BJ (cell line): Measurements from ENCODE around the gene TEKT5. TPM values are rescaled to one million over a fixed set of nuclear protein-coding genes. Genes with fewer than 3 reads are reported as not detected.

ENCODE experiments used
- CTCF ChIA-PET: fragments of 350-600 bp; formaldehyde crosslinking; extraction: SDS; loops from one replicate; lab custom pipeline; 2021; ENCODE audit warnings: antibody characterized with exemption, inconsistent platforms; lab: Yijun Ruan, JAX
- POLR2A ChIA-PET: fragments of 300-600 bp; sonication (Branson Sonifier 250); formaldehyde crosslinking; extraction: SDS; loops from one replicate; lab custom pipeline; 2021; ENCODE audit warnings: antibody characterized with exemption; lab: Charles Lee
- DNase-seq: peaks from one replicate; pipeline ENCODE4 v3.0.0-alpha.2; 2011; ENCODE audit warnings: low read depth
- H3K27me3 ChIP-seq: 2 replicates; pipeline ENCODE4 v1.6.0; 2011; ENCODE audit warnings: low read length; ENCODE audit not compliant: control insufficient read depth, insufficient read depth
- H3K36me3 ChIP-seq: 2 replicates; pipeline ENCODE4 v1.5.1; 2011; ENCODE audit warnings: low read length; ENCODE audit not compliant: control insufficient read depth, insufficient read depth
- H3K4me3 ChIP-seq: 2 replicates; pipeline ENCODE4 v1.5.1; 2011; ENCODE audit warnings: low read depth, mild to moderate bottlenecking, control low read depth, low read length
- polyA plus RNA-seq: library from polyadenylated mRNA; depleted of rRNA; stranded (reverse); fragments of >200 nt; gene quantifications from 2 replicates; pipeline ENCODE4 v1.2.3, GENCODE V29; 2011
- TF ChIP-seq, protein P1 (sequence below): IDR thresholded peaks from 2 replicates; pipeline ENCODE4 v1.5.1; 2011; ENCODE audit warnings: low read depth, mild to moderate bottlenecking, control low read depth, inconsistent platforms, low read length, moderate library complexity; ENCODE audit not compliant: insufficient read depth

TEKT5 gene
- polyA plus RNA-seq, 1 experiment, result not detected

DNA sequence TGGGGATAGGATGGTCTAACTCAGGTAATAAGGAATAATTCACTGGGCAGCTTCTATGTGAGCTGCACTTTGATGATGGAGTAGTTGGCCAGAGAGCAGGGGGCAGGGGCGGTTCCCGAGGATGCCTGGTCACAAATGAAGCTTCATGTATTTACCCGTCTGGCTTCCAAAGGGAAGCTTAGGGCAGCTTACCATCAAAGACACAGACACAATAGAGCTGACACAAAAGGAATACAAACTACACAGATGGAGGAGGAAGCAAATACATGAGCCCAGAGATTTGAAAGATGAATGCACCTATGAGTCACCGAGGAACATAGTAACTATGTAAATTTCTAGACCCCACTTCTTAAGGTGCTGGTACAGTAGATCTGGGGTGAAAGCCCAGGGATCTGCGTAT, 105.6 kb downstream of the TEKT5 start:
- no peak overlapping the region for H3K4me3 ChIP-seq
- TF ChIP-seq, protein P1, sequence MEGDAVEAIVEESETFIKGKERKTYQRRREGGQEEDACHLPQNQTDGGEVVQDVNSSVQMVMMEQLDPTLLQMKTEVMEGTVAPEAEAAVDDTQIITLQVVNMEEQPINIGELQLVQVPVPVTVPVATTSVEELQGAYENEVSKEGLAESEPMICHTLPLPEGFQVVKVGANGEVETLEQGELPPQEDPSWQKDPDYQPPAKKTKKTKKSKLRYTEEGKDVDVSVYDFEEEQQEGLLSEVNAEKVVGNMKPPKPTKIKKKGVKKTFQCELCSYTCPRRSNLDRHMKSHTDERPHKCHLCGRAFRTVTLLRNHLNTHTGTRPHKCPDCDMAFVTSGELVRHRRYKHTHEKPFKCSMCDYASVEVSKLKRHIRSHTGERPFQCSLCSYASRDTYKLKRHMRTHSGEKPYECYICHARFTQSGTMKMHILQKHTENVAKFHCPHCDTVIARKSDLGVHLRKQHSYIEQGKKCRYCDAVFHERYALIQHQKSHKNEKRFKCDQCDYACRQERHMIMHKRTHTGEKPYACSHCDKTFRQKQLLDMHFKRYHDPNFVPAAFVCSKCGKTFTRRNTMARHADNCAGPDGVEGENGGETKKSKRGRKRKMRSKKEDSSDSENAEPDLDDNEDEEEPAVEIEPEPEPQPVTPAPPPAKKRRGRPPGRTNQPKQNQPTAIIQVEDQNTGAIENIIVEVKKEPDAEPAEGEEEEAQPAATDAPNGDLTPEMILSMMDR, result no peak
- ChIA-PET POLR2A (no interaction called here), CTCF (interaction anchor here (0.6 to 1.6 kb wide), 4 partner anchors 9 to 36 kb away, joined by 3 read pairs; partner anchors contain the start of gene EMP2)
- 0 out of 2 replicates have a peak, but pooled peaks cover 2% of the 10 kb centered on the region for H3K27me3 ChIP-seq
- DNase-seq, result no peak
- H3K36me3 ChIP-seq, result no peaks in the 10 kb centered on the region

DNA sequence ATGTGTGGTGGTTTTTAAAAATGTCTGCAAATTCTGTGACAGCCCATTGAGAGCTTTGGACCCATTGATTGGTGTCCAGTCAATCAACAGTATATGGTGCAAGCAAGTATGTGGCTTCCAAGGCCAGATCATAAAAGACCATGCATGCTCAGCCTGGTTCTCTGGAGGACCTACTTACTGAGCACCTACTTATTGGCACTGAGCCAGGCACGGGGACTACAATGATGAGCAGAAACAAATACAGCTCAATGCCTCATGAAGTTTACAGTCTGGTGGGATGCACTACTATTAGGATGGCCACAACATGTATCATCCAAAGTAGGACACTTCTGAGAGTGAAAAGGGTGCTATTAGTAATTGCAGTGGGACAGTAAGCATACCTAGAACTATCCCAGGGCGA, 107.1 kb downstream of the TEKT5 start:
- Histone ChIP-seq H3K4me3 (no peak overlapping the region), H3K27me3 (no peaks in the 10 kb centered on the region), H3K36me3 (no peaks in the 10 kb centered on the region)
- ChIA-PET CTCF (interaction anchor here (0.6 kb wide), 1 partner anchor 1642 kb away, joined by 3 read pairs; no protein-coding TSS in a partner anchor), POLR2A (no interaction called here)
- TF ChIP-seq, protein P1, result no peak
- no peak for DNase-seq

DNA sequence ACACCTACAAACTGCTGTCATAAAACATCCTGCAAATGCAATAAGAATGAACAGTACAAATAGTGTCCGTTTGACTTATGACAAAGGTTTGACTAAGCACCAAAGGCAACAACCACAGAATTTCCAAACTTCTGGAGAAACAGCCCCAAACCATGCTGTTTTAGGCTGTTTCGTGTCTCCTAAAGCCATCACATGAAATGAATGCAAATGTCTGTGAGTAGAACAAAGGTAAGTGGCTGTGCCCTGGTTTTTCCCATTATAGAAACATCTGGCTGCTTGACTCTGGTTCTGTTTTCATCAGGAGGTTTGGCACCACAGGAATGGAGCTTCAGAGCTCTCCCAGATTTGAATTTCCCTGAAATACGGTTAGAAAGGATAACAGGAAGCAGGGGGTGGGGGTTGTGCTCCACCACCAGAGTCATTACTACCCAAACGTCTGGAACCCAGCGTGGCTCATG, 109.7 kb downstream of the TEKT5 start:
- H3K36me3 ChIP-seq, result no peaks in the 10 kb centered on the region
- ChIA-PET CTCF (interaction anchor here (0.6 to 1.6 kb wide), 2 partner anchors 11 to 139 kb away, joined by 3 read pairs; no protein-coding TSS in a partner anchor), POLR2A (interaction anchor here (0.6 kb wide), 1 partner anchor 55 kb away, joined by 3 read pairs; no protein-coding TSS in a partner anchor)
- no peak overlapping the region for H3K4me3 ChIP-seq
- no peak for DNase-seq
- H3K27me3 ChIP-seq, result no peaks in the 10 kb centered on the region
- TF ChIP-seq, protein P1, result no peak

DNA sequence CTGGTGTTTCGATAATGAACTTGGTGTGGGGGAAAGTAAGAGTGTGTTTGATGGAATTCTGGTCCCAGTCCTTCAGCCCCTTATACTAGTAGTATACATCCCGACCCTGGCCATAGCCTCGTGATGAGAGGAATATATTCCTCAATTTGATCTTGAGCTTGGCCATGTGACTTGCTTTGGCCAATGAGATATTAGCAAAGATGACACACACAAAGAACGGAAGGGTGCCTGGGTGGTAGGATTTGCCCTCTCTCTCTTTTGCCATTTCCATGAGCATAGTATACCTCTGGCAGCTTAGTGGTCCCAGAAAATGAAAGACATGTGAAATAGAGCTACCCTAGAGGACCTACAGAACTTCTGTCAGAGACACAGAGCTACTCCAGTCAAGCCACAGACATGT, 111.5 kb downstream of the TEKT5 start:
- DNase-seq, result no peak
- POLR2A ChIA-PET, result no interaction called here
- TF ChIP-seq, protein P1, result no peak
- H3K27me3 ChIP-seq, result no peaks in the 10 kb centered on the region
- no peaks in the 10 kb centered on the region for H3K36me3 ChIP-seq
- CTCF ChIA-PET, result no interaction called here
- no peak overlapping the region for H3K4me3 ChIP-seq

DNA sequence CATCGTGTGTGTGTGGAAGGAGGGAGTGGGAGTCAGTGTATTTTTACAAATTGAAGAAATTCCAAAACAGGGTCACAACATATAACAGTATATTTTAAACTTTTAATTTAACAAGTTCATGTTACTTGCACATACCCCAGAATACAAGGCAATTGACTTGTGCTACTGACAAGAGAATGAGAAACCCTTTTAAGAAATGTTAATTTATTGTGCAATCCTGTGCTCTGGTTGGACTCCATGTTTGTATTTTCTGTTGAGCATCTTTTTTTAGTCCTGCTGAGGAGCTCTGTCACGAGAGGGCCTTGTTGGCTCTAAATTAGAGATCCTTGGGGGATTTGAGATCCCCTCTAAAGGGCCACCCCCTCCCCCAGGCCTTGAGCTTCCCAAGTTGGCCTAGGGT, 113.2 kb downstream of the TEKT5 start:
- no peak for DNase-seq
- TF ChIP-seq, protein P1, result no peak
- POLR2A ChIA-PET, result no interaction called here
- H3K27me3 ChIP-seq, result no peaks in the 10 kb centered on the region
- no peaks in the 10 kb centered on the region for H3K36me3 ChIP-seq
- CTCF ChIA-PET, result interaction anchor here (1.3 to 3.0 kb wide), 4 partner anchors 27 to 156 kb away, joined by 4 to 15 read pairs (median 5); no protein-coding TSS in a partner anchor
- H3K4me3 ChIP-seq, result no peak overlapping the region
